H9 (cell line): Measurements from ENCODE around the gene DYRK3. TPM values are rescaled to one million over a fixed set of nuclear protein-coding genes. Genes with fewer than 3 reads are reported as not detected.

Experiments
- DNase-seq: peaks from one replicate; pipeline ENCODE4 v3.0.0-alpha.2; 2017
- H2AFZ ChIP-seq: one replicate; pipeline ENCODE4 v1.6.1; 2013; ENCODE audit warnings: mild to moderate bottlenecking, low read length, control low read depth, moderate library complexity
- H2AK5ac ChIP-seq: 2 replicates; pipeline ENCODE4 v1.6.1; 2013; ENCODE audit warnings: low read length, control low read depth, mixed read lengths; ENCODE audit not compliant: insufficient read length
- H2BK120ac ChIP-seq: one replicate; pipeline ENCODE4 v1.6.1; 2013; ENCODE audit warnings: low read depth, mild to moderate bottlenecking, low read length, control low read depth, inconsistent platforms; ENCODE audit not compliant: poor library complexity, severe bottlenecking
- H2BK12ac ChIP-seq: 2 replicates; pipeline ENCODE4 v1.6.1; 2013; ENCODE audit warnings: low read length, control low read depth, mixed read lengths, low read depth; ENCODE audit not compliant: insufficient read length
- H2BK15ac ChIP-seq: 2 replicates; pipeline ENCODE4 v1.6.1; 2013; ENCODE audit warnings: low read depth, low read length, control low read depth
- H2BK20ac ChIP-seq: one replicate; pipeline ENCODE4 v1.6.1; 2013; ENCODE audit warnings: low read depth, mild to moderate bottlenecking, low read length, control low read depth, inconsistent platforms; ENCODE audit not compliant: poor library complexity, severe bottlenecking
- H2BK5ac ChIP-seq: 2 replicates; pipeline ENCODE4 v1.6.1; 2013; ENCODE audit warnings: low read length, control low read depth, mixed read lengths; ENCODE audit not compliant: insufficient read length
- H3K14ac ChIP-seq: 2 replicates; pipeline ENCODE4 v1.6.1; 2013; ENCODE audit warnings: low read length, control low read depth; ENCODE audit not compliant: insufficient read depth
- H3K18ac ChIP-seq: 2 replicates; pipeline ENCODE4 v1.6.1; 2013; ENCODE audit warnings: low read depth, mild to moderate bottlenecking, mixed read lengths, low read length, control low read depth; ENCODE audit not compliant: insufficient read length
- H3K23ac ChIP-seq: 2 replicates; pipeline ENCODE4 v1.6.1; 2013; ENCODE audit warnings: low read length, control low read depth, mixed read lengths, low read depth; ENCODE audit not compliant: insufficient read length
- H3K23me2 ChIP-seq: 2 replicates; pipeline ENCODE4 v1.6.1; 2013; ENCODE audit warnings: low read depth, mild to moderate bottlenecking, mixed read lengths, low read length, control low read depth; ENCODE audit not compliant: insufficient read length, poor library complexity, severe bottlenecking
- H3K27ac ChIP-seq: 2 replicates; pipeline ENCODE4 v1.5.1; 2013; ENCODE audit warnings: low read length, control low read depth, mixed read lengths, low read depth; ENCODE audit not compliant: insufficient read length
- H3K27me3 ChIP-seq: 2 replicates; pipeline ENCODE4 v1.6.1; 2013; ENCODE audit warnings: low read length, control low read depth, inconsistent platforms; ENCODE audit not compliant: insufficient read depth
- H3K4ac ChIP-seq: 2 replicates; pipeline ENCODE4 v1.6.1; 2013; ENCODE audit warnings: low read depth, mild to moderate bottlenecking, control low read depth, inconsistent platforms, low read length, moderate library complexity
- H3K4me1 ChIP-seq: 2 replicates; pipeline ENCODE4 v1.6.1; 2013; ENCODE audit warnings: low read length, control low read depth, inconsistent platforms; ENCODE audit not compliant: insufficient read depth
- H3K4me2 ChIP-seq: 2 replicates; pipeline ENCODE4 v1.6.1; 2013; ENCODE audit warnings: low read length, control low read depth, mixed read lengths; ENCODE audit not compliant: insufficient read length, insufficient read depth
- H3K56ac ChIP-seq: 2 replicates; pipeline ENCODE4 v1.6.1; 2013; ENCODE audit warnings: low read depth, mild to moderate bottlenecking, mixed read lengths, low read length, control low read depth; ENCODE audit not compliant: insufficient read length
- H3K79me1 ChIP-seq: 2 replicates; pipeline ENCODE4 v1.6.1; 2013; ENCODE audit warnings: low read depth, mild to moderate bottlenecking, moderate library complexity, low read length, control low read depth, inconsistent platforms; ENCODE audit not compliant: insufficient read depth, poor library complexity, severe bottlenecking
- H3K79me2 ChIP-seq: 2 replicates; pipeline ENCODE4 v1.6.1; 2013; ENCODE audit warnings: low read length, control low read depth, inconsistent platforms; ENCODE audit not compliant: insufficient read depth
- H3K9ac ChIP-seq: 2 replicates; pipeline ENCODE4 v1.6.1; 2013; ENCODE audit warnings: low read length, control low read depth, mixed read lengths; ENCODE audit not compliant: insufficient read length; ENCODE audit errors: extremely low read depth
- H3K9me3 ChIP-seq: one replicate; pipeline ENCODE4 v1.6.1; 2013; ENCODE audit warnings: low read depth, low read length, inconsistent platforms; ENCODE audit not compliant: control insufficient read depth
- H3T11ph ChIP-seq: one replicate; pipeline ENCODE4 v1.6.1; 2013; ENCODE audit warnings: mild to moderate bottlenecking, low read length, control low read depth, inconsistent platforms
- H4K20me1 ChIP-seq: one replicate; pipeline ENCODE4 v1.6.1; 2013; ENCODE audit not compliant: control insufficient read depth, insufficient read length, insufficient read depth
- H4K5ac ChIP-seq: 2 replicates; pipeline ENCODE4 v1.6.1; 2013; ENCODE audit warnings: low read depth, mild to moderate bottlenecking, mixed read lengths, low read length, control low read depth; ENCODE audit not compliant: insufficient read length
- H4K8ac ChIP-seq: replicated peaks from 2 replicates; pipeline ENCODE4 v1.6.1; 2013; ENCODE audit warnings: low read length, control low read depth, mixed read lengths, low read depth; ENCODE audit not compliant: insufficient read length
- H4K91ac ChIP-seq: 2 replicates; pipeline ENCODE4 v1.6.1; 2013; ENCODE audit warnings: low read depth, mild to moderate bottlenecking, moderate library complexity, mixed read lengths, low read length, control low read depth; ENCODE audit not compliant: insufficient read length
- H3K27ac Mint-ChIP-seq, 3 experiments: 2 replicates in 2 of 3; 3 replicates in 1 of 3; pipeline ENCODE4 v1.8.0; 2020 to 2021; ENCODE audit warnings: mixed read lengths in 3 of 3, mild to moderate bottlenecking in 1 of 3, moderate library complexity in 1 of 3
- H3K27me3 Mint-ChIP-seq: 2 replicates; pipeline ENCODE4 v1.8.0; 2021; ENCODE audit warnings: low read depth, mild to moderate bottlenecking, moderate library complexity, mixed read lengths
- H3K36me3 Mint-ChIP-seq, 3 experiments: 2 replicates in 2 of 3; 3 replicates in 1 of 3; pipeline ENCODE4 v1.8.0; 2020 to 2021; ENCODE audit warnings: low read depth in 3 of 3, mixed read lengths in 3 of 3; ENCODE audit not compliant: insufficient read depth in 1 of 3
- H3K4me1 Mint-ChIP-seq, 2 experiments: 2 replicates each; pipeline ENCODE4 v1.8.0; 2020; ENCODE audit warnings: mixed read lengths in 2 of 2
- H3K4me3 Mint-ChIP-seq, 2 experiments: 2 replicates in 1 of 2; 3 replicates in 1 of 2; pipeline ENCODE4 v1.8.0; 2020 to 2021; ENCODE audit warnings: mild to moderate bottlenecking in 2 of 2, mixed read lengths in 2 of 2, moderate library complexity in 1 of 2
- H3K9me3 Mint-ChIP-seq, 2 experiments: 2 replicates in 1 of 2; 3 replicates in 1 of 2; pipeline ENCODE4 v1.8.0; 2020; ENCODE audit warnings: mild to moderate bottlenecking in 2 of 2, mixed read lengths in 2 of 2, moderate library complexity in 1 of 2
- WGBS: extraction: QIAGEN DNeasy Blood & Tissue Kit; methylation state at CpG from one replicate; pipeline ENCODE4 v1.1.7; 2013; ENCODE audit warnings: missing lambda C conversion rate, low lambda C conversion rate, mixed read lengths; ENCODE audit not compliant: insufficient read length; ENCODE audit errors: extremely low coverage; 5-methylcytosine and 5-hydroxymethylcytosine counted together
- total RNA-seq: library from RNA; stranded (reverse); gene quantifications from 2 replicates; pipeline ENCODE4 v1.2.1, GENCODE V29; 2021
- TF ChIP-seq, protein P1 (sequence below): fragments of 200-600 bp; sonication (generic); conservative IDR thresholded peaks from 3 replicates; pipeline ENCODE4 v1.8.0; 2021; ENCODE audit warnings: antibody characterized with exemption, mild to moderate bottlenecking

The DYRK3 gene
- total RNA-seq, 1 experiment from 2014 or later = 4.7 TPM

DNA sequence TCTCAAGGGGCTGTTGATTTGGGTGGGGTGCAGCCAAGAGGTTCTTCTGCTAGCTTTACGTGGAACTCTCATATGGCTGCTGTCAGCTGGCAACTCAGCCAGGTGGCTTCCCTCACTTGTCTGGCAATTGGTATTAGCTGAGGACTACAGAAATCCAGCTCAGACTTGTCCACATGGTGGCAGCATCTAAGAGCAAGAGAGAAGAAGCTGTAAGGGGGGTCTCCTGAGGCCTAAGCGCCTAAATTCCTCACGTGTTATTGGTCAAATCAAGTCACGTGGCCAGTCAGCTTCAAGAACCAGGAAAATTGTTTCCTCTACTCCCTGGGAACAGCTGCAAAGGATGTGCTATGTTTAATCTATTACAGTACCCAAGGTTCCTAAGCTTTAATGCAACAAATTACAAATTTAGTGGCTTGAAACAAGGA lies 4.2 kb upstream of the DYRK3 start:
- no CpG with 5 or more reads among the region's 4 CpGs for WGBS
- H3K23ac ChIP-seq = no peak overlapping the region
- no peak overlapping the region for H3K9ac ChIP-seq
- no peak overlapping the region for H3K18ac ChIP-seq
- H3K27ac ChIP-seq = no peak overlapping the region
- TF ChIP-seq, protein P1, sequence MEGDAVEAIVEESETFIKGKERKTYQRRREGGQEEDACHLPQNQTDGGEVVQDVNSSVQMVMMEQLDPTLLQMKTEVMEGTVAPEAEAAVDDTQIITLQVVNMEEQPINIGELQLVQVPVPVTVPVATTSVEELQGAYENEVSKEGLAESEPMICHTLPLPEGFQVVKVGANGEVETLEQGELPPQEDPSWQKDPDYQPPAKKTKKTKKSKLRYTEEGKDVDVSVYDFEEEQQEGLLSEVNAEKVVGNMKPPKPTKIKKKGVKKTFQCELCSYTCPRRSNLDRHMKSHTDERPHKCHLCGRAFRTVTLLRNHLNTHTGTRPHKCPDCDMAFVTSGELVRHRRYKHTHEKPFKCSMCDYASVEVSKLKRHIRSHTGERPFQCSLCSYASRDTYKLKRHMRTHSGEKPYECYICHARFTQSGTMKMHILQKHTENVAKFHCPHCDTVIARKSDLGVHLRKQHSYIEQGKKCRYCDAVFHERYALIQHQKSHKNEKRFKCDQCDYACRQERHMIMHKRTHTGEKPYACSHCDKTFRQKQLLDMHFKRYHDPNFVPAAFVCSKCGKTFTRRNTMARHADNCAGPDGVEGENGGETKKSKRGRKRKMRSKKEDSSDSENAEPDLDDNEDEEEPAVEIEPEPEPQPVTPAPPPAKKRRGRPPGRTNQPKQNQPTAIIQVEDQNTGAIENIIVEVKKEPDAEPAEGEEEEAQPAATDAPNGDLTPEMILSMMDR = peak; percentile 74
- H3K23me2 ChIP-seq = peaks cover 13% of the 10 kb centered on the region
- H2BK20ac ChIP-seq = no peak overlapping the region
- H4K8ac ChIP-seq = no peak overlapping the region
- no peaks in the 10 kb centered on the region for H3K79me1 ChIP-seq
- H3K4me3 Mint-ChIP-seq = no peak overlapping the region
- no peak overlapping the region for H3K56ac ChIP-seq
- H2AK5ac ChIP-seq = no peak overlapping the region
- H4K91ac ChIP-seq = no peak overlapping the region
- no peak overlapping the region for H2BK5ac ChIP-seq
- H3K4me2 ChIP-seq = no peak overlapping the region
- no peak overlapping the region for H2BK15ac ChIP-seq
- H4K5ac ChIP-seq = no peak overlapping the region
- H3K14ac ChIP-seq = no peak overlapping the region
- no peak overlapping the region for H2AFZ ChIP-seq
- H3K27me3 ChIP-seq = no peaks in the 10 kb centered on the region
- peaks cover 0 to 5% of the 10 kb centered on the region in 2 experiments; a peak in 1 of 5 replicates for H3K9me3 Mint-ChIP-seq
- no peak overlapping the region for H2BK120ac ChIP-seq
- no peak overlapping the region for H3T11ph ChIP-seq
- peak; percentile 93 for DNase-seq
- H3K9me3 ChIP-seq = no peaks in the 10 kb centered on the region
- H3K4me1 ChIP-seq = peaks cover 3% of the 10 kb centered on the region; the same call in 1 of the 2 replicates
- H3K4me1 Mint-ChIP-seq = peaks cover 19 to 25% of the 10 kb centered on the region in 2 experiments
- H3K4ac ChIP-seq = no peak overlapping the region
- H3K27me3 Mint-ChIP-seq = peaks cover 28% of the 10 kb centered on the region
- H4K20me1 ChIP-seq = no peaks in the 10 kb centered on the region
- no peaks in the 10 kb centered on the region for H3K79me2 ChIP-seq
- no peaks in the 10 kb centered on the region for H3K36me3 Mint-ChIP-seq
- no peak overlapping the region for H2BK12ac ChIP-seq
- no peak overlapping the region for H3K27ac Mint-ChIP-seq
